ENCODE results near the gene MTCL1.

DNA sequence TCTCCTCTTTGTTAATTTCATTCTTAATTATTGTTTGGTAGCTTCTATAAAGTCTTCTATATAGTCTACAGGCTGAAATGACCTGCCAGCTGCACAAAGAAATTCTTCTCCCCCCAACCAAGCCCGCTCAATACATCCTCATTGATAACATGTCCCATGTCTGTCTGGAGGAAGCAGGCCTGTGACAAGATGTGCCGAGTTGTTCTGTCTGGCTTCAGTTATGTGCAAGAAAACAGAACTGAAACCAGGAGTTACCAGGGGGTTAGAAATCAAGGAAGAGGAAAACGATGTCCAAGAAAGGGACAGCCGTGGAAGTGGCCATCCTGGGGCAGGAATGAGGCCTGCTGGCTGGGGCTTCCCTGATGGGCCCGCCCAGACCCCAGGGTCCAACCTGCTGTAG is 57.6 kb downstream of the MTCL1 start:
- no peak for TF ChIP-seq YY1 (IDR thresholded peaks at IDR 0.05; ENCODE audit: insufficient read depth, insufficient read length)
- no peak for TF ChIP-seq SUZ12 (IDR thresholded peaks at IDR 0.05; ENCODE audit: extremely low read depth, insufficient read depth, insufficient read length)
- TF ChIP-seq ZNF274 (IDR thresholded peaks at IDR 0.05; ENCODE audit: low read depth, low read length): no peak

Measured in NT2/D1 (cell line).